Activated CD4-positive, alpha-beta T cell treated with anti-CD3 and anti-CD28 coated beads, Interleukin-2, amount 10 ng/mL, durations not matched to agents 7 days and 5 days (primary cell): ENCODE data around the gene KRTAP9-6. TPM values are rescaled to one million over a fixed set of nuclear protein-coding genes. Genes with fewer than 3 reads are reported as not detected.
A peak's percentile ranks its signal among the peaks of the same experiment; 100 is the strongest.

ENCODE experiments used
- CTCF ChIA-PET: fragments of 350-600 bp; sonication (Branson Sonifier 250); formaldehyde crosslinking; loops from one replicate; lab custom pipeline; 2021; ENCODE audit warnings: antibody characterized with exemption; lab: Charles Lee
- POLR2A ChIA-PET: fragments of 350-600 bp; sonication (Branson Sonifier 250); formaldehyde crosslinking; loops from one replicate; lab custom pipeline; 2021; ENCODE audit warnings: antibody characterized with exemption; lab: Charles Lee
- DNase-seq: peaks from one replicate; pipeline ENCODE4 v3.0.0-alpha.2; 2020
- H3K27ac Mint-ChIP-seq: one replicate; pipeline ENCODE4 v1.8.0; 2021; ENCODE audit warnings: mild to moderate bottlenecking, moderate library complexity, mixed read lengths
- H3K27me3 Mint-ChIP-seq: one replicate; pipeline ENCODE4 v1.8.0; 2021; ENCODE audit warnings: mixed read lengths
- H3K36me3 Mint-ChIP-seq: one replicate; pipeline ENCODE4 v1.8.0; 2021; ENCODE audit warnings: low read depth, mixed read lengths
- H3K4me1 Mint-ChIP-seq: one replicate; pipeline ENCODE4 v1.8.0; 2021; ENCODE audit warnings: mixed read lengths
- H3K4me3 Mint-ChIP-seq: one replicate; pipeline ENCODE4 v1.8.0; 2021; ENCODE audit warnings: mild to moderate bottlenecking, moderate library complexity, mixed read lengths
- H3K9me3 Mint-ChIP-seq: one replicate; pipeline ENCODE4 v1.8.0; 2021; ENCODE audit warnings: mixed read lengths
- total RNA-seq, 2 experiments: library from RNA; stranded (reverse); gene quantifications; one replicate each; pipeline ENCODE4 v1.2.3, GENCODE V29; 2021

The KRTAP9-6 gene
- total RNA-seq, 2 experiments from 2014 or later, result not detected

DNA sequence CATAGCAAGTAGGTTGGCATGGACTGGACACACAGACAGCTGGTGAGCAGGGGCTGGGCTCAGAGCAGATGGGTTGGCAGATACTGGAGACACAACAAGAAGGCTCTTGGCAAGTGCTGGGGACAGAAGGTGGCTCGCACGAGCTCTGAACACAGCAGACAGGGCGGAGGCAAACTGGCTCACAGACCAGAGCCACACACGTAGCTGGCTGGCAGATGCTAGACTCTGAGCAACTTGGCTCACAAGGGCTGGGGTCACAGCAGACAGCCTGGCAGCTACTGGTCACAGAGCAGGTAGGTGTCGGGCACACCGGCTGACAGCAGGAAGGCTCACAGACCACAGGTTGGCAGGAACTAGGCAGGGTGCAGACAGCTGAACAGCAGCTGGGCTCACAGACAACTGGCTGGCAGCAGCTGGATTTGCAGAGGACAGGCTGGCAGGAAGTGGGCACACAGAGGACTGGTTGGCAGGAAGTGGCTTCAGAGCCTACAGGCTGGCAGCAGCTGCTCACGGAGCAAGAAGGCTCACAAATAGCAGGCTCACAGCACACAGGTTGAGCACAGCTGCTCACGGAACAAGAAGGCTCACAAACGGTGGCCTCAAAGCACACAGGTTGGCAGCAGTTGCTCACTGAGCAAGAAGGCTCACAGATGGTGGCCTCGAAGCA lies 43.2 kb downstream of the KRTAP9-6 start:
- H3K9me3 Mint-ChIP-seq, result peaks cover 6% of the 10 kb centered on the region
- peaks cover 4% of the 10 kb centered on the region for H3K27me3 Mint-ChIP-seq
- ChIA-PET POLR2A (interaction anchor here (0.6 kb wide), 1 partner anchor 165 kb away, joined by 4 read pairs; no protein-coding TSS in a partner anchor), CTCF (interaction anchor here (0.6 to 1.4 kb wide), 5 partner anchors 22 to 1206 kb away, joined by 3 to 4 read pairs (median 3); partner anchors contain the start of gene KRT33A)
- DNase-seq, result peak; percentile 85
- peak overlapping the region; percentile 61 for H3K4me3 Mint-ChIP-seq
- peak overlapping the region; percentile 97 for H3K27ac Mint-ChIP-seq
- H3K36me3 Mint-ChIP-seq, result peaks cover 4% of the 10 kb centered on the region
- H3K4me1 Mint-ChIP-seq, result peaks cover 53% of the 10 kb centered on the region

DNA sequence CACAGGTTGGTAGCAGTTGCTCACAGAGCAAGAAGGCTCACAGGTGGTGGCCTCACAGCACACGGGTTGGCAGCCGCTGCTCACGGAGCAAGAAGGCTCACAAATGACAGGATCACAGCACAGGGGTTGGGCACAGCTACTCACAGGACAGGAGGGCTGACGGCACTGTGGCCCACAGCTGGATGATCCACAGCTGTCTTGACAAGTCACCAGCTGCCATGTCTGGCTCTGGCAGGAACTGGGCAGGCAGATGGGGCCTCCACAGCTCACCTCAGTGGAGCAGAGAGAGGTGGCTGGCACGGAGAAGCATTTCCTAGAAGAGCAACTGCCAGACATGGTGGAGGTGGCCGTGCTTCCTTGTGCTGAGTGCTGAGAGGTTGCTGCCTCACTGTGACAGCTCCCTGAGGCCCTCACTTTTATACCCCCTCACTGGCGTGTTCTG lies 43.8 kb downstream of the KRTAP9-6 start, which contains the start of gene KRTAP16-1:
Gene KRTAP16-1, minus strand, starts transcription at position 392 of the 442 bp plus-strand sequence. Its CDS starts 56 bp downstream, at position 336.
- Mint-ChIP-seq H3K27ac (peak within 1 kb of the TSS; percentile 97), H3K4me3 (peak within 1 kb of the TSS; percentile 61), H3K4me1 (peaks cover 53% of the 10 kb centered on the region), H3K36me3 (peaks cover 4% of the 10 kb centered on the region), H3K27me3 (peaks cover 4% of the 10 kb centered on the region), H3K9me3 (peaks cover 6% of the 10 kb centered on the region)
- DNase-seq, result peak; percentile 52
- POLR2A ChIA-PET, result interaction anchor here (0.6 kb wide), 1 partner anchor 165 kb away, joined by 4 read pairs; no protein-coding TSS in a partner anchor
- CTCF ChIA-PET, result interaction anchor here (0.9 to 1.3 kb wide), 3 partner anchors 22 to 240 kb away, joined by 3 read pairs; partner anchors contain the start of gene KRT33A

DNA sequence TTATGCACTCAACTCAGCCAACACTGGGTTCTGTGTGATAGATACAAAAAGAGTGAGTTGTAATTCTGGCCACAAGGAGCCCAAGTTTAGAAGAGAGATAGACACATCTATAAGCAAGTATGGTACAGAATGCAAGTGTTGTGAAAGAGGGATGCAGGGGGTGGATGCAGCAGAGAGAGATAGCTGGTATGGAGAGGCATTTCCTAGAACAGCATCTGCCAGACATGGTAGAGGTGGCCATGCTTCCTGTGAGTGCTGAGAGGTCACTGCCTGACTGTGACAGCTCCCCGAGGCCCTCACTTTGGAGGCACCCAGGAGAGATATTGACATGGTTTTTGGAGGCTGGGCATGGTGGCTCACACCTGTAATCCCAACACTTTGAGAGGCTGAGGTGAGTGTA lies 45.9 kb downstream of the KRTAP9-6 start:
- DNase-seq, result no peak
- peaks cover 4% of the 10 kb centered on the region for H3K27me3 Mint-ChIP-seq
- ChIA-PET CTCF (interaction anchor here (0.6 to 1.9 kb wide), 3 partner anchors 9 to 11 kb away, joined by 3 to 10 read pairs (median 3); partner anchors contain the start of gene KRTAP29-1), POLR2A (no interaction called here)
- H3K4me1 Mint-ChIP-seq, result peaks cover 53% of the 10 kb centered on the region
- H3K27ac Mint-ChIP-seq, result no peak overlapping the region
- H3K9me3 Mint-ChIP-seq, result peaks cover 6% of the 10 kb centered on the region
- no peak overlapping the region for H3K4me3 Mint-ChIP-seq
- peaks cover 4% of the 10 kb centered on the region for H3K36me3 Mint-ChIP-seq

DNA sequence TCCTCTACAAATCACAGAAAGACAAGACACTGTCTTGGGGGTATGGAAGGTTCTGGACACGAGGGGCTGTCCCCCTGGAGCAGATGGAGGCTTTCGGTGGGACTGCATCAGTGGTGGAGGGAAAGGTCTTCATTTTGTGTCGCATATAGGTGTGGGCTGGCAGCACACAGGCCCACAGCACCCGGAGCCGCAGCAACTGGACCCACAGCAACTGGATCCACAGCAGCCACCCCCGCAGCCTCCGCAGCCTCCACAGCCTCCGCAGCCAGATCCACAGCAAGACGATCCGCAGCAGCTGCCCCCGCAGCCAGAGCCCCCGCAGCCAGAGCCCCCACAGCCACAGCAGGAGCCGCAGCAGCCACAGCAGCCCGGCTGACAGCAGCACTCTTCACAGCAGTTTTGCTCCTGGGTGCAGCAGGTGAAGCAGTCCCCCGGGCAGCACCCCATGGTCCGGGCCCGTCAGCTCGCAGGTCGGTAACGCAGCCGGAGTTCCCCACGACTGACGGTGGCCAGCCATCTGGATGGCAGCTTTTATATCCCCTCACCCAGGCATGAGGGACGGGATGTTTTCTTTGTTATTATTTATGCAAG lies 50.1 kb downstream of the KRTAP9-6 start, which contains the start of gene KRTAP17-1:
Gene KRTAP17-1, minus strand, starts transcription at position 507 of the 591 bp plus-strand sequence. Its CDS starts 60 bp downstream, at position 447.
- H3K9me3 Mint-ChIP-seq, result peaks cover 13% of the 10 kb centered on the region
- H3K36me3 Mint-ChIP-seq, result peaks cover 8% of the 10 kb centered on the region
- CTCF ChIA-PET, result no interaction called here
- no peak within 1 kb of the TSS for H3K27ac Mint-ChIP-seq
- H3K27me3 Mint-ChIP-seq, result peaks cover 4% of the 10 kb centered on the region
- POLR2A ChIA-PET, result no interaction called here
- H3K4me1 Mint-ChIP-seq, result peaks cover 15% of the 10 kb centered on the region
- no peak within 1 kb of the TSS for H3K4me3 Mint-ChIP-seq
- no peak for DNase-seq

Other genes starting within 250 kb of the KRTAP9-6 start
- not detected for gene KRTAP1-5, start 238.2 kb upstream of the KRTAP9-6 start, total RNA-seq
- not detected for gene KRTAP1-4, start 235.2 kb upstream of the KRTAP9-6 start, total RNA-seq
- not detected for gene KRTAP1-3, start 230.5 kb upstream of the KRTAP9-6 start, total RNA-seq
- not detected for gene KRTAP1-1, start 223.9 kb upstream of the KRTAP9-6 start, total RNA-seq
- gene KRTAP2-1, start 218.1 kb upstream of the KRTAP9-6 start, total RNA-seq, result not detected
- not detected for gene KRTAP2-2, start 210.1 kb upstream of the KRTAP9-6 start, total RNA-seq
- gene KRTAP2-3, start 205.3 kb upstream of the KRTAP9-6 start, total RNA-seq, result not detected
- gene KRTAP2-4, start 199.5 kb upstream of the KRTAP9-6 start, total RNA-seq, result not detected
- not detected for gene KRTAP4-7, start 181.2 kb upstream of the KRTAP9-6 start, total RNA-seq
- gene KRTAP4-8, start 167.2 kb upstream of the KRTAP9-6 start, total RNA-seq, result not detected
- not detected for gene KRTAP4-16, start 163.2 kb upstream of the KRTAP9-6 start, total RNA-seq
- not detected for gene KRTAP4-9, start 160.0 kb upstream of the KRTAP9-6 start, total RNA-seq
- not detected for gene KRTAP4-11, start 147.0 kb upstream of the KRTAP9-6 start, total RNA-seq
- gene KRTAP4-12, start 141.2 kb upstream of the KRTAP9-6 start, total RNA-seq, result not detected
- gene KRTAP4-6, start 124.8 kb upstream of the KRTAP9-6 start, total RNA-seq, result not detected
- gene KRTAP4-5, start 115.6 kb upstream of the KRTAP9-6 start, total RNA-seq, result not detected
- not detected for gene KRTAP4-4, start 104.6 kb upstream of the KRTAP9-6 start, total RNA-seq
- gene KRTAP4-3, start 97.2 kb upstream of the KRTAP9-6 start, total RNA-seq, result not detected
- not detected for gene KRTAP4-2, start 87.2 kb upstream of the KRTAP9-6 start, total RNA-seq
- not detected for gene KRTAP4-1, start 80.5 kb upstream of the KRTAP9-6 start, total RNA-seq
- gene KRTAP9-1, start 75.5 kb upstream of the KRTAP9-6 start, total RNA-seq, result not detected
- gene KRTAP9-2, start 38.7 kb upstream of the KRTAP9-6 start, total RNA-seq, result not detected
- not detected for gene KRTAP9-3, start 32.9 kb upstream of the KRTAP9-6 start, total RNA-seq
- not detected for gene KRTAP9-8, start 27.4 kb upstream of the KRTAP9-6 start, total RNA-seq
- gene KRTAP9-4, start 15.7 kb upstream of the KRTAP9-6 start, total RNA-seq, result not detected
- gene KRTAP9-9, start 10.0 kb upstream of the KRTAP9-6 start, total RNA-seq, result not detected
- gene KRTAP9-7, start 10.3 kb downstream of the KRTAP9-6 start, total RNA-seq, result not detected
- gene KRTAP29-1, start 37.5 kb downstream of the KRTAP9-6 start, total RNA-seq, result not detected
- under 1 TPM in 1 of 2 experiments, not detected in 1; 0.12 TPM for gene KRTAP16-1, start 43.9 kb downstream of the KRTAP9-6 start, total RNA-seq
- gene KRTAP17-1, start 50.3 kb downstream of the KRTAP9-6 start, total RNA-seq, result not detected
- not detected for gene KRT33A, start 85.5 kb downstream of the KRTAP9-6 start, total RNA-seq
- gene KRT33B, start 104.4 kb downstream of the KRTAP9-6 start, total RNA-seq, result not detected
- not detected for gene KRT34, start 116.9 kb downstream of the KRTAP9-6 start, total RNA-seq
- gene KRT31, start 132.2 kb downstream of the KRTAP9-6 start, total RNA-seq, result not detected
- gene KRT37, start 159.2 kb downstream of the KRTAP9-6 start, total RNA-seq, result not detected
- not detected for gene KRT38, start 175.6 kb downstream of the KRTAP9-6 start, total RNA-seq
- not detected for gene KRT32, start 202.0 kb downstream of the KRTAP9-6 start, total RNA-seq
- not detected for gene KRT35, start 215.8 kb downstream of the KRTAP9-6 start, total RNA-seq
- gene KRT36, start 224.5 kb downstream of the KRTAP9-6 start, total RNA-seq, result not detected
- not detected for gene KRT13, start 240.2 kb downstream of the KRTAP9-6 start, total RNA-seq